NCI-H82 (cell line): ENCODE results near the gene SLC13A5.
"Not testable (repeated sequence)": the region's sequence is repeated elsewhere in the genome, so short reads cannot be mapped to it uniquely, and the experiment has no call there.

Experiments
- DNase-seq: peaks from one replicate; lab custom pipeline; 2025; lab: John Stamatoyannopoulos, UW

The SLC13A5 gene

DNA sequence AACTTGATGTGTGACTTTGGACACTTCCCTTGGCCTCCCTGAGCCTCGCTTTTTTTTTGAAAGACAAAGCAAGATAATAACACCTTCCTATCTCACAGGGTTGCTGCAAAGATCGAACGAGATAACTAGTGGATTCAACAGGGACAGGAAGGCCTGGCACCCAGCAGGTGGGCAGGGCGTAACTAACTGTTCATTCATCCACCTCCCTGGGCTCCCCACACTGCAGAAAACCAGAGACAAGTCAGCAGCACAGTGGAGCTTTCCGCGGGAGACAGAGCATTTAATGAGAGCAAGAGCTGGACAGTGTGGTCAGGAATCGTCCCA is 28.7 kb downstream of the SLC13A5 start:
- DNase-seq, result no peak

- no peak for DNase-seq
These were observed 29.3 kb downstream of the SLC13A5 start for GRCh38 chr17:6683730-6684459.

- no peak for DNase-seq
These were observed 30.0 kb downstream of the SLC13A5 start for GRCh38 chr17:6683081-6683684.

DNA sequence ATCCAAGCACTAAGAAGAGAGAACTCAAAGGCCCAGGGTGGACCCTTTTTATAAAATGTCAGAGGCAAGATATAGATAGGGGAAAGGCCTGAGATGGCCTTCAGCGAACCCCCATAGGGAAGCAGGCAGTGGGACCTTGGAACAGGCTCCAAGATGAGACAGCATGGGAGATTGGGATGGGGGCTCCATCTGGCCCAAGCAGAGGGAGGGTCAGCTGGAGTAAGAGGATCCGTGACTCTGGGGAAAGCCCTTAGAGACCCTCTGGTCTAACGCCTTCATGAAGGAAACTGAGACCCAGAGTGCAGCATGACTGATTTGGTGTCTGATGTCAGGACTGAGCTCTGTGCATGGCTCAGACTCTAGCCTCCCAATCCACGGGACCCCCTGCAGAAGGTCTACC is 30.8 kb downstream of the SLC13A5 start:
- DNase-seq, result no peak

DNA sequence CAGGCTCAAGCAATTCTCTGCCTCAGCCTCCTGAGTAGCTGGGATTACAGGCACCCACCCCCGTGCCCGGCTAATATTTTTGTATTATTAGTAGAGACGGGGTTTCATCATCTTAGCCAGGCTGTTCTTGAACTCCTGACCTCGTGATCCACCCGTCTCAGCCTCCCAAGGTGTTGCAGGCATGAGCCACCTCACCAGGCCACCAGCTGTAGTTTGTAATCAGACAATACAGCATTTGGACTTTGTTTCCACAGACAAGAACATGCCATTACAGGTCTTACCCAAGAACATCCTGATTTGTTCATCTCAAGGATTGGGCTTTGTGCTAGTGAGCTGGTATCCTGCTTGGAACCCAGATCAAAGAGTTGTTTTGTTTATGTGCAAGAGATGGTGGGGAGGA is 31.5 kb downstream of the SLC13A5 start:
- no peak for DNase-seq

GRCh38 chr17:6681176-6681575 is 32.0 kb downstream of the SLC13A5 start:
- no peak for DNase-seq

- no peak for DNase-seq
These were observed 33.9 kb downstream of the SLC13A5 start for GRCh38 chr17:6679241-6679640.

- no peak for DNase-seq
These were observed 35.2 kb downstream of the SLC13A5 start for GRCh38 chr17:6677946-6678345.

DNA sequence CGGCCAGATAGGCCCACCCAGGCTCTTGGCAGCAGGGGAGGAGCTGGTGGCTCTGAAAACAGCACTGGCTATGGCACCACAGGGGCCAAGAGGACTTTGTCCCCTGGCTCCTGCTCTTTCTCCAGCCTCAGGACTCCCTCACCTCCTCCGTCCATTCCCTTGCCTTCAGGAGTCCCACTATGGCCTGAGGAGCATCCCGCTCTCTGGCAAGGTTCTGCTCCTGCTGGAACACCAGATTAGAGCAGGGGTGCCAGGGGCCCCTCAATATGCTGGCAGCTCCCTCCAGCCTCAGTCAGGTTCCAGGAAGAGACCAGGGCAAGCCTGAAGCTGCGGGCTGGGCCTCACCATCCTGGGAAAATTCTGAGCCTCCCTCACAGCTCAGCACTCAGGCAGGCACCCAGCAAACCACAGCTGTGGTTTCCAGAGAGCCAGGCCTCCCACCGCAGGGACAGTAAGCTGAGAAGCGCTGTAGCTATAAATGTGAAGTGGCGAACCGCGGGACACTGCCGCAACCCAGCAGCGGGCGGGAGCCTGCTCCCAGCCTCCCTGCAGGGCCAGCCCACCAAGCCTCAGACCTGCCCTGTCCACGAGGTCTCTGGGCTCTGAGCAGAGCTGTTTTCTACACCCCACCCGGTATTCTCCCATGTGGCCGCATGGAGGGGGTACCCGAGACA is 35.9 kb downstream of the SLC13A5 start:
- DNase-seq, result no peak

DNA sequence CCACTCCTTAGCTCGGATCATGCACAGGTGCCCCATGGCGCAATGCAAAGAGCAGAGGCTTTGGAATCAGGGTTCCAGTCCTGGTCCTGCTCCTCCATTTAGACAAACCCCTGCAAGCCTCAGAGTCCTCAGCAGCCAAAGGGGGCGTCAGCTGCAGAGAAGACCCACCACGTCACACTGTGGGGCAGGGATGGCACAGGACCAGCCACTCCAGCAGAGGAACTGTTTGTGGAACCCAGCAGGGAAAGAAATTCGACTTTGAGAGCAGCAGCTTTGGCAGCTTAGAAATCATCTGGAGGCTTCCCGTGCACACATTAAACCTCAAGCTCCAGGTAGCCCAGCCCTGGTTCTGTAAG is 36.4 kb downstream of the SLC13A5 start:
- DNase-seq, result no peak

GRCh38 chr17:6675201-6675825 is 37.9 kb downstream of the SLC13A5 start:
- no peak for DNase-seq

- DNase-seq, result no peak
These were observed 38.6 kb downstream of the SLC13A5 start for GRCh38 chr17:6674586-6674985.

DNA sequence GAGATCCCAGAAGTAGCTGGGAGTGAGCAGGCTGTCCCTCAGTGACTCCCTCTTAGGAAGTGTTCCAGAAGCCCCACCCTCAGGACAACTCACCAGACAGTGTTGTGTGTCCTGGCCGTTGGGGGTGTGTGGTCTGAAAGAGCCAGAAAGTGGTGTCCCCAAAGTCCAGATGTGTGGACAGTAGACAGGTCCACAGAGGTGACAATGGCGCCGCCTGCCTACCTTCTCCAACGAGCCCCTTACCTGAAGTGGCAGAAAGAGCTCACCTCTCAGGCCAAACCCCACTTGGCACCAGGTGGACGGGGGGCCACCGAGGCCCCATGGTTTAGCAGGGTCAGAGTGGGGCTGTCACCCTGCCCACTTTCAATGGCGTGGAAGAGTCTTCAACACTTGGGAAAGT is 41.7 kb downstream of the SLC13A5 start:
- DNase-seq, result no peak

DNA sequence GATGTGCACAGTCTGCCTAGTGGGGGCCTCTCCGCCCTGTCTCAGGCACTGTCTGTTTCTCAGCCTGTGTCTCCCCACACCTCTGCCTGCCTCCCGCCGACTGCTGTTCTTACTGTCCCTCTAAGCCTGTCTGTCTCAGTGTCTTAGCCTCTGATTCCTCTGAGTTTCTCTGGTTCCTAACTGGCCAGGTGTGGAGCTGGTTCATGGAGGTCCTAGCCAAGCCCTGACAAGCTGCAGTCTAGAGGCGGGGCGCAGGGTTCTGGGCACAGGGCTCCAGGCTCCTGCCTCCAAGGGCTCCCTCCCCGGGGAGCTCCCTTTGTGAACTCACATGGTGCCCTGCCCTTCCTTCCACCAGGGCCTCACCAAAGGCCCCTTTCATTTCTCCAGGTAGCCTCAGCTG is 42.2 kb downstream of the SLC13A5 start:
- DNase-seq, result no peak

DNA sequence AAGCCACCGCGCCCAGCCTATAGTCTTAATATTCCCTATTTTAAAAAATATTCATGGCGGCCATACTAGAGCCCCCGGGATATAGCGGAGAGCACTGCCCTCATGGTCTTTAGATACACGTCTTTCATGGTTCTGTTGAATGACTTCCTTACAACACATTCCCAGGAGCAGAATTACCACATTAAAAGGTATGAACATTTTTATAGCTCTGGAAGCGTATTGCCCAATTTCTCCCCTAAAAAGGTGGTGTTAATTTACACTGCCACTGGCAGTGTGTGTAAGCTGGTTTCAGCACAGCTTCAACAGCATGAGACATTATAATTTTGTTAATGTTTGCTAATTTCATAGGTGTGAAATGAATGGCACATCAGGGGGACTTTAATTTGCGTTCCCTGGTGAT is 42.6 kb downstream of the SLC13A5 start:
- no peak for DNase-seq

- DNase-seq, result no peak
These were observed 43.5 kb downstream of the SLC13A5 start for GRCh38 chr17:6669479-6670212.

GRCh38 chr17:6668727-6669425 is 44.3 kb downstream of the SLC13A5 start:
- DNase-seq, result no peak

DNA sequence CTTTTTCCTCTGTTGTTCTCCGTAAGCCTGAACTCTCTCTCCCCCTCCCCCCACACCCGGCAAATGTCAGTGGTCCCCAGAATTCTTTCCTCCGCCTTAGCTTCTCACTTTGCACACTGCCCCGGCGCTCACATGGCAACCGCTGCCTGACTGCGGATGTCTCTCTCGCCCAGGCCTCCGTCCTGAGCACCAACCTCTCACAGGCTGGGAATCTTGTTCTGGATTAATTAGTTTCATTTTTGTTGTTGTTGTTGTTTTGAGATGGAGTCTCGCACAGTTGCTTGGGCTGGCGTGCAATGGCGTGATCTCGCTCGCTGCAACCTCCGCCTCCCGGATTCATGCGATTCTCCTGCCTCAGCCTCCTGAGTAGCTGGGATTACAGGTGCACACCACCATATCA is 45.0 kb downstream of the SLC13A5 start:
- DNase-seq, result no peak

DNA sequence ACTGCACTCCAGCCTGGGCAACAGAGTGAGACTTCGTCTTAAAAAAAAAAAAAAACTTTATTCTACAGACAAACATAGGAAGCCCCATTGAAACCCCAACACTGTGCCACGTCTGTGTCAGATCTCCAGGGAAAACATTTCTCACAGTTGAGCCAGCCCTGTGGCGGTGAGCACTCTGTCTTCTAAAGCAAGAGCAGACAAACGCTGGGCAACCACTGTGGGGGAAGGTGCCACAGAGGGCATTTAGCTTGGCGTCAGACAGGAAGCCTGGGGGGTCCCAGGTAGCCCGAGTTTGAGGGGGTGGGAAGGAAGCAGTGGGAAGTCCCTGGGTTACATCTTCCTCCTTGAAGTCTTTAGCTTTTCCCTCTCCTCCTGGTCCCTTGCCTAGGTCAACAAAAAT is 45.7 kb downstream of the SLC13A5 start:
- DNase-seq, result no peak

DNA sequence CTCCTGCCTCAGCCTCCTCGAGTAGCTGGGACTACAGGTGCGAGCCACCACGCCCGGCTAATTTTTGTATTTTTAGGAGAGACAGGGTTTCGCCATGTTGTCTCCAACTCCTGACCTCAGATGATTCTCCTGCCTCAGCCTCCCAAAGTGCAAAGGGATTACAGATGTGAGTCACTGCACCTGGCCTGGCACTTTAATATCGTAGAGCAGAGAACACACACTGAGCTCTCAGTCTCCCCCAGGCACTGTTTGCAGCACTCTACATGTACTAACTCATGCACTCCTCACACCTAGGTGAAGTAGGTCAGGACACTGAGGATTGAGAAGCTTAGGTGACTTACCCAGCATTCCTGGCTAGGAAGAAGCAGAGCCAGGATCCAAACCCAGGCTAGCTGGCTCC is 46.6 kb downstream of the SLC13A5 start:
- DNase-seq, result no peak

GRCh38 chr17:6666077-6666521 is 47.1 kb downstream of the SLC13A5 start:
- DNase-seq, result peak; percentile 85

- DNase-seq, result not testable (repeated sequence)
These were observed 50.0 kb downstream of the SLC13A5 start for GRCh38 chr17:6663200-6663599.
